ENCODE measurements around the gene SCN10A.

DNA sequence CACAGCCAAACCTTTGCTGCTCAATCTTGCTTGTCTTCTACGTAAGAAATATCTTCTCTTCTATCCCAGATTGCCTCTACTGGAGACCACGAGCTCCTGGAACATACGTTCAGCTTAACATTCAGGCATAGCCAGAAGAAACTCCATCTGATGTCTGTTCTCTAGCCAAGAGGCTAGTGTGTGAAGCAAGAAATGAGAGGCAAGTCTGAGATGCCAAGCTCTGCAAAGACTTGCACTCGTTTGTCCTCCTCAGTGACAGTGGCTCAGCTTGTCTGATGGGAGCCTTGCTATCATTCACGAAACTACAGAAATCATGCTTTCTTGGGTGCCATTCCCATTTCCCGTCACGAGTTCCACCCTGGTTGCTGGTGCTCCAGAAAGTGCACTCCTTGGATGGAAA, at the start of gene SCN10A:
- TF ChIP-seq, protein P1, sequence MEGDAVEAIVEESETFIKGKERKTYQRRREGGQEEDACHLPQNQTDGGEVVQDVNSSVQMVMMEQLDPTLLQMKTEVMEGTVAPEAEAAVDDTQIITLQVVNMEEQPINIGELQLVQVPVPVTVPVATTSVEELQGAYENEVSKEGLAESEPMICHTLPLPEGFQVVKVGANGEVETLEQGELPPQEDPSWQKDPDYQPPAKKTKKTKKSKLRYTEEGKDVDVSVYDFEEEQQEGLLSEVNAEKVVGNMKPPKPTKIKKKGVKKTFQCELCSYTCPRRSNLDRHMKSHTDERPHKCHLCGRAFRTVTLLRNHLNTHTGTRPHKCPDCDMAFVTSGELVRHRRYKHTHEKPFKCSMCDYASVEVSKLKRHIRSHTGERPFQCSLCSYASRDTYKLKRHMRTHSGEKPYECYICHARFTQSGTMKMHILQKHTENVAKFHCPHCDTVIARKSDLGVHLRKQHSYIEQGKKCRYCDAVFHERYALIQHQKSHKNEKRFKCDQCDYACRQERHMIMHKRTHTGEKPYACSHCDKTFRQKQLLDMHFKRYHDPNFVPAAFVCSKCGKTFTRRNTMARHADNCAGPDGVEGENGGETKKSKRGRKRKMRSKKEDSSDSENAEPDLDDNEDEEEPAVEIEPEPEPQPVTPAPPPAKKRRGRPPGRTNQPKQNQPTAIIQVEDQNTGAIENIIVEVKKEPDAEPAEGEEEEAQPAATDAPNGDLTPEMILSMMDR (IDR thresholded peaks at IDR 0.05) = no peak
- no peak for TF ChIP-seq POLR2A (IDR thresholded peaks at IDR 0.05)

Data from tibial nerve (tissue), 3 donors.